Right lobe of liver (tissue), 4 donors: Measurements from ENCODE around the gene TRNAU1AP.

ENCODE experiments used
- POLR2A ChIP-seq: fragments of 450-650 bp; IDR thresholded peaks from one replicate; pipeline ENCODE4 v1.6.1; 2017; ENCODE audit warnings: antibody characterized with exemption, mild to moderate bottlenecking
- TF ChIP-seq, protein P1 (sequence below), 4 donors: fragments of 200-600 bp in 3 of 4; fragments of 450-650 bp in 1 of 4; IDR thresholded peaks; one replicate each; pipeline versions ENCODE4 v1.5.1 to v1.8.0; 2016 to 2022; ENCODE audit warnings: antibody characterized with exemption in 4 of 4, mild to moderate bottlenecking in 2 of 4
- donor health status: DM: no; HTN: no; CAD: no.
- donor health status: DM: no; HTN: no; CAD: no.
- donor health status: DM: no; HTN: yes; CAD: no.

DNA sequence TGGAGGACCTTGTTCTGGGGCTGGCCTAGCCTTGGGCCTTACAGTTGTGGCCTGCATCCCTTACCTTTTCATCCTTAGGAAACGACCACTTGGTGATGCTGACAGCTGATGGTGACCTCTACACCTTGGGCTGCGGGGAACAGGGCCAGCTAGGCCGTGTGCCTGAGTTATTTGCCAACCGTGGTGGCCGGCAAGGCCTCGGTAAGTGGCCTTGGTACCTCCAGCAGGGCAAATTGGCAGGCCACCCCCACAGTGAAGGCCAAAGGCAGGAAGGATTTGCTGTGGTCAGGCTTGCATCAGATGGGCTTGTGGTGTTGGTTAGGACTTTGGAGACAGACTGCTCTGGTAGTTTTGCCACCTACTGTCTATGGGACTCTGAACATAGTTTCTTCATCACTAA is 17.7 kb upstream of the TRNAU1AP start:
- TF ChIP-seq POLR2A: no peak
- TF ChIP-seq, protein P1, sequence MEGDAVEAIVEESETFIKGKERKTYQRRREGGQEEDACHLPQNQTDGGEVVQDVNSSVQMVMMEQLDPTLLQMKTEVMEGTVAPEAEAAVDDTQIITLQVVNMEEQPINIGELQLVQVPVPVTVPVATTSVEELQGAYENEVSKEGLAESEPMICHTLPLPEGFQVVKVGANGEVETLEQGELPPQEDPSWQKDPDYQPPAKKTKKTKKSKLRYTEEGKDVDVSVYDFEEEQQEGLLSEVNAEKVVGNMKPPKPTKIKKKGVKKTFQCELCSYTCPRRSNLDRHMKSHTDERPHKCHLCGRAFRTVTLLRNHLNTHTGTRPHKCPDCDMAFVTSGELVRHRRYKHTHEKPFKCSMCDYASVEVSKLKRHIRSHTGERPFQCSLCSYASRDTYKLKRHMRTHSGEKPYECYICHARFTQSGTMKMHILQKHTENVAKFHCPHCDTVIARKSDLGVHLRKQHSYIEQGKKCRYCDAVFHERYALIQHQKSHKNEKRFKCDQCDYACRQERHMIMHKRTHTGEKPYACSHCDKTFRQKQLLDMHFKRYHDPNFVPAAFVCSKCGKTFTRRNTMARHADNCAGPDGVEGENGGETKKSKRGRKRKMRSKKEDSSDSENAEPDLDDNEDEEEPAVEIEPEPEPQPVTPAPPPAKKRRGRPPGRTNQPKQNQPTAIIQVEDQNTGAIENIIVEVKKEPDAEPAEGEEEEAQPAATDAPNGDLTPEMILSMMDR (IDR thresholded peaks at IDR 0.05): no peak
